HG03097 (cell line): ENCODE measurements around the gene CARM1.

Experiments
- ATAC-seq: cut with Tn5 transposase; IDR thresholded peaks from one replicate; pipeline ENCODE4 v1.9.1; 2021; ENCODE audit not compliant: unreplicated experiment, low FRiP score

CARM1 gene

DNA sequence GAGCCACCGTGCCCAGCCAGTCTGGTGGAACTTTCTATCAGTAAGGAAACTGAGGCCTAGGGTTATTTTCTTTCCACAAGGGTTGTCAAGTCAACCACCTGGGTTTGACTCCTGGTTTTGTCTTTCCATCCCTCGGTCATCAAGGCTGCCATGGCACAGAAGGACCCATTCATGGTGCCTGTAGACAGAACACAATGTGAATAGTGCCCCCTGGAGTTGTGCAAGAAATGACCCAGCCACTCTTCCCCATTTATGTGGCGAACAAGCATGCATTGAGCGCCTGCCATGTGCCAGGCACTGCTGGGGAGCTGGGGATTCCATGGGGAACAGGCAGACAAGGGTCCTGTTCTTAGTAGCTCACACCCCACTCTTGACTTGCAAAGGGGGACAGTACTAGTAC, 93.5 kb downstream of the CARM1 start:
- ATAC-seq, result no peak

- ATAC-seq, result no peak
Measured at GRCh38 chr19:10965398-10965797, 94.0 kb downstream of the CARM1 start.

DNA sequence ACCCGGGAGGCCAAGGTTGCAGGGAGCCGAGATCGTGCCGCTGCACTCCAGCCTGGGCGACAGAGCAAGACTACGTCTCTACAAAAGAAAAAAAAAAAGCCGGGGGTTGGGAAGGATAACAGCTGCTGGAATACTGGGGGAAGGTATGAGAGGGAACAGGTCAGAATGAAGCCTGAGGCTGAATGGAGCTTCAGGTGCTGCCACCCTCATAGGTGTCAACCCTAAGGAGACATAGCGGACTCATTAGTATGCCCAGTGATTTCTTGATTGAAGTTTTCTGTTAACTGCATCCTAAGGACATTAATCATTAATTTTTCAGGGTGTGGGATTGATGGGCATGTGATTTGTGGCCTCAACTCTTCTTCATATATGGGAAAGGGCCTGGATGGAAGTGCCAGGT, 95.5 kb downstream of the CARM1 start:
- ATAC-seq, result no peak

- no peak for ATAC-seq
Measured at GRCh38 chr19:10968527-10969135, 97.3 kb downstream of the CARM1 start.

DNA sequence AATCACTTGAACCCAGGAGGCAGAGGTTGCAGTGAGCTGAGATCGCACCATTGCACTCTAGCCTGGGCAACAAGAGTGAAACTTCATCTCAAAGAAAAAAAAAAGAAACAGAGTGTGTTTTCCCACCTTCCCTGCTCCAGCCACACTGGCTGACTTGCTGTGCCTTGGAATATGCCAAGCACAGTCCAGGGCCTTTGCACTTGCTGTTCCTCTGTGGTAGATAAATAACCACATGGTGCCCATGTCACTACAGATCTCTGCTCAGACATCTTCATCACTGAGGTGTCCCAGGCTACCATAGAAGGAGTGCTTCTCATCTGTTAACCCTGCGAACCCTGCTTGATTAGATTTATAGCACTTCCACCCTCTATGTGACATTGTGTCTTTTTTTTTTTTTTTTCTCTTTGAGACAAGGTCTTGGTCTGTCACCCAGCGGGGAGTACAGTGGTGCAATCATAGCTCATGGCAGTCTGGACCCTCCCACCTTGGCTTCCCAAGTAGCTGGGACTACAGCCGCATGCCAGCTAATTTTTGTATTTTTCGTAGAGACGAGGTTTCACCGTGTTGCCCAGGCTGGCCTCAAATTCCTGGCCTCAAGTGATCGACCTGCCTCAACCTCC, 99.9 kb downstream of the CARM1 start:
- ATAC-seq, result no peak
